HepG2 (cell line): ENCODE data around the gene PCGF5.

Experiments
- DDIT3 ChIP-seq: sonication (generic); formaldehyde crosslinking; IDR thresholded peaks from 2 replicates; pipeline ENCODE4 v1.4.0; 2020; ENCODE audit warnings: mild to moderate bottlenecking, missing genetic modification reagents
- NFATC3 ChIP-seq: sonication (generic); formaldehyde crosslinking; IDR thresholded peaks from 2 replicates; pipeline ENCODE4 v1.5.1; 2020; ENCODE audit warnings: mild to moderate bottlenecking, missing genetic modification reagents
- THAP8 ChIP-seq: sonication (generic); formaldehyde crosslinking; IDR thresholded peaks from 2 replicates; pipeline ENCODE4 v1.5.1; 2020; ENCODE audit warnings: missing genetic modification reagents, mild to moderate bottlenecking, borderline replicate concordance
- YY1 ChIP-seq: IDR thresholded peaks from 2 replicates; pipeline ENCODE4 v1.6.1; 2011; ENCODE audit warnings: low read length, low read depth, moderate library complexity, mild to moderate bottlenecking; ENCODE audit not compliant: insufficient read depth, insufficient replicate concordance
- ZNF772 ChIP-seq: sonication (generic); formaldehyde crosslinking; IDR thresholded peaks from 2 replicates; pipeline ENCODE4 v1.5.0; 2020; ENCODE audit warnings: mild to moderate bottlenecking, missing genetic modification reagents

GRCh38 chr10:91229683-91230082, 9.2 kb downstream of the PCGF5 start:
- TF ChIP-seq ZNF772 (no peak), YY1 (no peak), NFATC3 (CRISPR knock-in tag) (no peak), THAP8 (CRISPR knock-in tag) (no peak), DDIT3 (no peak)
